Measurements from ENCODE around the gene ALDH1L1.
A peak's percentile ranks its signal among the peaks of the same experiment; 100 is the strongest.

The ALDH1L1 gene

GRCh38 chr3:126180477-126181397 lies at the start of gene ALDH1L1:
TSS of gene ALDH1L1 (minus strand) at chr3:126180586. CDS start at chr3:126160979, 19,607 bp downstream.
- no peak for DNase-seq

- no peak for DNase-seq
These were observed 46.0 kb upstream of the ALDH1L1 start for GRCh38 chr3:126226374-126226773.

DNA sequence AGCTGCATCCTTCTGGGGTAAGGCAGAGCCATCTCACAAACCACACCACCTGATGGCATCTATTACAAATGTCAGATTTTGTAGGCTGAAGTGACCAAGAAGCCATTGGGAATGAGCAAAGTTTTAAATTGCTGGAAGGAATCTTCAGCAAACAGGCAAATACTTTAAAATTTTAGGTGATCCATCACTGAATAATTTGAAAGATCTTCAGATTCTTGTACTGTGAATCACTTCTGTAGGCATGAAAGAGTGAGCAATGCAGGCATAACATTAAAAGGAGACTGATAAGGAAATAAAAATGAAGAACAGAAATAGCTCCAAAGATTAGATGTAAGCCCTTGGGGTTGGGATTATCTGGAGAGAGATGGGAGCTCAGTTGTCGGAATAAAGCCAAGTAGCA lies 36.0 kb upstream of the ALDH1L1 start:
- DNase-seq, result no peak

DNA sequence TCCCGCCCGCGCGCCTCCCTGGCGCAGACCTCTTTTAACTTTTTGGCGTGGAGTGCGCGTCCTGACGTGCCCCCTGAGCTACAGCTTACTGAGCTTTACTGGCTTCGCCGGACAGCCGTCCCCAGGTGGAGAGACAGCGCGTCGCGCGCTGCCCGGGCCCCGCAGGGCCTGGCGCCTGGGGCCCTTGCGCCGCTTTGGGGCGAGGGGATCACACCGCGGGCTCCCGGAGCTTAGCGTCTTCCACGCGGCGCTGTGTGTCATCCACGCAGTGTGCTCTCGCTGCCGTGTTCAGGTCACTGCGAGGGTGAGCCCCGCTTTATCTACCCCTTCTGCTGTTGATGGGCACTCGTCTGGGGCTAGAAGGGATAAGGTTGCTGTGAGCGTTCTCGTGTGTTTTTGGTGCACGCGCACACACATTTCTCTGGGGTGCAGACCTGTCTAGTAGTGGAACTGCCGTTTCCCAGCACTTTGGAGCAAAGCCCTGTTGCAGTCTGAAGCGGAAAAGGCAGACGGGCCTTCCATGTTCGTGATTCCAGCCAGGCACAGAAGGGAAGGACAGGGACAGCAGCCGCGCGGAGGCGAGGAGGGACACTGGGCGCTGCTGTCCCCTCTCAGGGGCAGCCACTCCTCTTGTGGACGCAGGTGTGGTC lies 33.1 kb upstream of the ALDH1L1 start:
- DNase-seq, result no peak

DNA sequence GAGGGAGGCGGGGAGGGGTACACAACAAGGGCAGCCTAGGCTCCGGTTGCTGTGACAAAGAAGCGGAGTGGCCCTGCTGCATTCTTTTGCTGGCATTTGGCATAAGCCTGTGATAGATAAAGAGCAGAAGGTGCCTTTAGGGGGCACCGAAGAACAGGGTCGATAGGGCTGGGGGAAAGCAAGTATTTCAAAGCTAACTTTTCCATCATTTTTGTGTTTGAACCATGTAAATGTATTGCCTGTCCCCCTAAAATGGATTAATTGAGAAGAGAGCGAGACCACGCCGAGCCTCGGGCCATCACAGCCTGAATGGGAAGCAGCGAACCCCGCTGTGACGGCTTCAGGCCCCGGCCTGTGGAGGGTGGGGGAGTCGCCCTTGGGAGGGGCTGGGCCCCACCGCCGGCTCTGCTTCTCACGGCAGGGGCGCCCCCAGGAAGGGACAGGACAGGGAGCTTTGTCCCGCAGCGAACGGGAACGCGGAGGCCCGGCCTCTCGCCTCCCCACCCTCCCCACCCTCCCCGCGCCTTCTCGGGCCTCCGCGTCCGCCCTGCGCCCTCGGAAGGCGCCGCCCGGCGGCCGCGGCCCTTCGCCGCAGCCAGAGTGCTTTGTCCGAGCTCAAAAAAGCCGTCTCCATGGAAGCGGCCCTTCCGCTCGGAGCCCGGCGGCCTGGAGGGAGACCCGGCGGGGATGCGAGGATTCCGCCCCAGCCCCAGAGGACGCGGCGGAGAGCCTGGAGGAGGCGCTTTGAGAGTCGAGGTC lies 32.4 kb upstream of the ALDH1L1 start:
- DNase-seq, result no peak

GRCh38 chr3:126212250-126212619 lies 31.8 kb upstream of the ALDH1L1 start:
- no peak for DNase-seq

DNA sequence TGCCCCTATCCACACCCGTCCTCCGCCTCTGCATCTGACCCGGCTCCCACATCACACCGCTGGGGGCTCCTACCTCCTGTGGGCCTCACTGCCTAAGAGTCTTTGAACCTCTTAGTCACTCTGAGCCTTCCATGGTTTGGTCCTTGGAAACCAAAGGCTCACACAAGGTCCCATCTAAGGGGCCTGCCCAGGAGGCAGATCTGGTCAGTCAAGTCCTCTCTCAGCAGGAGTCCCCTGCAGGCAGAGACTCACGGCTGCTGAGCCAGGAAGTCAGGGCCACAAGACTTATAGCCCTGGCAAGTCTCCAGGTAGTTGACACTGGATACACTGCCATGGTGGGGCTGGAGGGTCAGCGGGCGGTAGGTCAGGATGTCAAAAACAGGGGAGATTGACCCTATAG lies 31.2 kb upstream of the ALDH1L1 start:
- DNase-seq, result no peak

- DNase-seq, result no peak
These were observed 30.2 kb upstream of the ALDH1L1 start for GRCh38 chr3:126210606-126211005.

- no peak for DNase-seq
These were observed 29.4 kb upstream of the ALDH1L1 start for GRCh38 chr3:126209741-126210140.

- DNase-seq, result no peak
These were observed 28.3 kb upstream of the ALDH1L1 start for GRCh38 chr3:126208606-126209256.

GRCh38 chr3:126208182-126208581 lies 27.8 kb upstream of the ALDH1L1 start:
- DNase-seq, result no peak

- no peak for DNase-seq
These were observed 26.8 kb upstream of the ALDH1L1 start for GRCh38 chr3:126207166-126207565.

GRCh38 chr3:126205717-126206655 lies 25.6 kb upstream of the ALDH1L1 start:
- no peak for DNase-seq

DNA sequence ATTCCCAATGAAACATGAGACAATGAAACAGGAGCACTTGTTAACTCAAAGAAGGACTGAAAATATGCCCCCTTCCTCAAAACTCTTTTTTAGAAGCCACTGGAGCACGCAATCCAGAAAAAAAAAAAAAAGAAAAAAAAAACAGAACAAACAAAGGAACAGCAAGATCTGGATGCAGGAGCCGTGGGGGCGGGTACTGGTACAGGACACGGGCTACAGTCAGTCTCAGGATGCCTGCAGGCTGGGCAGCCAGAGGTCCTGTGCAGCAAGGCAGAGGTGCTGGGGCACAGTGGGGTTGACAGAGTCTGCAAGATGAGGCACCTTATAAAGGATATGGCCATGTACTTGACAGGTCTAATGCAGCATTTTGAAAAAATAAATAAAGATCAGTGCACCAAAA lies 22.3 kb upstream of the ALDH1L1 start:
- no peak for DNase-seq

- DNase-seq, result no peak
These were observed 21.9 kb upstream of the ALDH1L1 start for GRCh38 chr3:126202276-126202675.

GRCh38 chr3:126201168-126201567 lies 20.8 kb upstream of the ALDH1L1 start:
- no peak for DNase-seq

DNA sequence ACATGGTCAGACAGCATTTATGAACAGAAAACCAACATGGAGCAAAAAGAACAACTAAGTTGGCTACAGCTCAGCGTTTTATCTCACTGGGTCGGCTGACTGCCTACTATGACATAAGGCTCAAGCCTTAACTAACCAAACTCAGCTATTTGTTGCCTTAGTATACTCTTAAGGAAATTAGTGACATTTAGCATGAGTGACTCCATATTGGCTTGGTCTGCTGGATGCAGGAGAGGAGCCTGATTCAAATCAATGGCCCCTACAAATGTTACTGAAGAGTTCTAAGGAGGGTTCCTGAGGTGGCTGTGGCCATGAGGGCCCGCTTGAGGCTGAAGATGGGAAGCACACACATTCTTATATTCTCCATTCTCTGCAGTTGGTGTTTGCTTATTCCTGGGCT lies 20.1 kb upstream of the ALDH1L1 start:
- no peak for DNase-seq

GRCh38 chr3:126199256-126199655 lies 18.9 kb upstream of the ALDH1L1 start:
- DNase-seq, result no peak

DNA sequence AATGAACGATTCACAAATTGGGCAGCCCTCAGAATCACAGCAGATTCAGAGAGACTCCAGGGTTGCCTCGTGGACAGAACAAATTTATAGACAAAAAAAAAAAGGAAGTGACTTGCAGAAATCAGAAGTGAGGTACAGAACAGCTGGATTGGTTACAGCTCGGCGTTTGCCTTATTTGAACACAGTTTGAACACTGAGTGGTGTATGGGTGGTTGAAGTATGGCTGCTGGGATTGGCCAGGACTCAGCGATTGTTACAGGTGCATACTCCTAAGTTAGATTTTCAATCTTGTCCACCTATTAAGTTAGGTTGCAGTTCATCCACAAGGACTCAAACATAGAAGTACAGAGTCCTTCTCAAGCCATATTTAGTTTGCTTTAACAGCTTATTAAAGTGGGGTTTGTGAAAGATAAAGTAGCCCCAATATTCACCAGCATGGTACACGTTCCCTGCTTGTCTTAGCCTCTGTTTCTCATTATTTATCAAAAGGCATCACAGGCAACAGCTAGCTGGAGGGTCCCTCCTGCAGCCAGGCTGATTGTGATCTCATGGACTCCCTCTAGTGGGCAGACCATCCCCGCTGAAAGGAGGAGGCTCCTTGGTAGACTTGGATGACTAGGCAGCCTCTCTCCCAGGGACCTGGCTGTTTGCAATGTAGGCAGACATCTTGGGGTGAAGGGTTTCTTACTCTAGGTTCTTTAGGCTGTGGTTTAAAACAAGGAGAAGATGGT lies 17.6 kb upstream of the ALDH1L1 start:
- DNase-seq, result peak; percentile 43

GRCh38 chr3:126197343-126197742 lies 17.0 kb upstream of the ALDH1L1 start:
- DNase-seq, result no peak

DNA sequence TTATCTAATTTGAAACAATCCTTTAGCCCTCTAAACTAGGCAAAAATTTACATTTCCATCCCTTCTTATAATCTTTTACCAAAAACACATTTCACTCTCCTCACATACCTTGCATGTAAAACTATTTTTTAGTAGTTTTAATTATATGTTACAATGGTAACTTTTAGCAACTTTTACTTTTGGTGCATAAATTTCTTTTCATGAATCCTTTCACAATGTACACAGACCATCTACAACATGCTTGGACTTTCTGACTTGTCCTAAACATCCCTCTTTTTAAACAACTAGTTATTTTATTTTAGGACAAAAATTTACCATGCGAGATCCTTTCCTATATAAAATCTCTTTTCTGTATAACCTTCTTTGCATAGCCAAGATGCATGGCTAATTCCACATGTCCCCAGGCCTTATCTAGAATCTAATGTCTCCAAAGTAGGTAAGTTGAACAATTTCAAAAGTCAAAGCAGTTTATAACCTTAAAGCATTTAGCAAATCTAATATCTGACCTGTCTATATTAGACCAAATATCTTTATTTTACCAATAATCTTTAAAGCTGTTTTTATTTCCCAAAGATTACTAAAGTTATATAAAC lies 14.4 kb upstream of the ALDH1L1 start:
- DNase-seq, result no peak

Measured in stimulated activated CD4-positive, alpha-beta T cell treated with anti-CD3 and anti-CD28 coated beads, Interleukin-4, amount 100 ng/mL, for 1 hour (primary cell).